A673 (cell line): ENCODE results near the gene TECPR2. TPM values are rescaled to one million over a fixed set of nuclear protein-coding genes. Genes with fewer than 3 reads are reported as not detected.
A peak's percentile ranks its signal among the peaks of the same experiment; 100 is the strongest.

Experiments used
- BruUV-seq: library from RNA; stranded (reverse); fragments of 400-500 nt; replicated peaks from 2 replicates; lab custom pipeline; 2021; lab: Mats Ljungman, UMichigan
- CTCF ChIA-PET: fragments of 300-600 bp; sonication (Branson Sonifier 250); formaldehyde crosslinking; loops from one replicate; lab custom pipeline; 2022; ENCODE audit warnings: antibody characterized with exemption; lab: Charles Lee
- POLR2A ChIA-PET: fragments of 300-600 bp; sonication (Branson Sonifier 250); formaldehyde crosslinking; loops from one replicate; lab custom pipeline; 2022; ENCODE audit warnings: antibody characterized with exemption; ENCODE audit not compliant: low non-redundant PET; lab: Charles Lee
- DNase-seq: peaks from one replicate; pipeline ENCODE4 v3.0.0-alpha.2; 2015; ENCODE audit warnings: low spot score
- H3K27ac ChIP-seq: fragments of 200-600 bp; sonication (generic); 2 replicates; pipeline ENCODE4 v1.5.1; 2016; ENCODE audit warnings: mixed run types, low read depth, mild to moderate bottlenecking, mixed read lengths, antibody characterized with exemption, low read length; ENCODE audit not compliant: poor library complexity, severe bottlenecking
- H3K27me3 ChIP-seq: fragments of 200-600 bp; sonication (generic); replicated peaks from 2 replicates; pipeline ENCODE4 v1.6.1; 2017; ENCODE audit warnings: mixed run types, low read depth, mild to moderate bottlenecking, mixed read lengths, antibody characterized with exemption, low read length; ENCODE audit not compliant: insufficient read depth, poor library complexity
- H3K36me3 ChIP-seq: fragments of 200-600 bp; sonication (generic); 2 replicates; pipeline ENCODE4 v1.6.1; 2016; ENCODE audit warnings: mixed run types, mild to moderate bottlenecking, mixed read lengths, antibody characterized with exemption, low read length; ENCODE audit not compliant: insufficient read depth, poor library complexity, severe bottlenecking
- H3K4me1 ChIP-seq: fragments of 200-600 bp; sonication (generic); 2 replicates; pipeline ENCODE4 v1.6.1; 2017; ENCODE audit warnings: mixed run types, mild to moderate bottlenecking, mixed read lengths, antibody characterized with exemption, low read length; ENCODE audit not compliant: insufficient read depth, poor library complexity, severe bottlenecking
- H3K4me3 ChIP-seq: fragments of 200-600 bp; sonication (generic); 2 replicates; pipeline ENCODE4 v1.5.1; 2016; ENCODE audit warnings: low read depth, mixed run types, mild to moderate bottlenecking, mixed read lengths, low read length; ENCODE audit not compliant: poor library complexity, severe bottlenecking
- H3K9me3 ChIP-seq: fragments of 200-600 bp; sonication (generic); 2 replicates; pipeline ENCODE4 v1.6.1; 2016; ENCODE audit warnings: mixed run types, low read depth, mild to moderate bottlenecking, mixed read lengths, antibody characterized with exemption, low read length; ENCODE audit not compliant: poor library complexity, severe bottlenecking
- CTCF ChIP-seq: fragments of 300-800, 200-600 bp; sonication (generic); conservative IDR thresholded peaks from 2 replicates; pipeline ENCODE4 v1.5.1; 2017; ENCODE audit warnings: low read depth, mild to moderate bottlenecking, antibody characterized with exemption, low read length, moderate library complexity, mixed read lengths
- EZH2 ChIP-seq: fragments of 200-600 bp; sonication (generic); IDR thresholded peaks from 2 replicates; pipeline ENCODE4 v1.6.1; 2017; ENCODE audit warnings: borderline replicate concordance, low read depth, mild to moderate bottlenecking, mixed read lengths, antibody characterized with exemption, low read length; ENCODE audit not compliant: poor library complexity, severe bottlenecking
- intact Hi-C: fragments of 100-400 bp; cut with micrococcal nuclease; formaldehyde crosslinking; loops from one replicate; pipeline ENCODE4 v1.10.0; 2022; ENCODE audit not compliant: unreplicated experiment
- total RNA-seq: library from RNA; stranded (reverse); gene quantifications from 2 replicates; pipeline ENCODE4 v1.2.3, GENCODE V29; 2021

TECPR2 gene
- total RNA-seq, 1 experiment from 2014 or later = 22.1 TPM

- H3K27ac ChIP-seq = peak overlapping the region; percentile 74
Observed at GRCh38 chr14:102317564-102318248, 45.0 kb upstream of the TECPR2 start.

GRCh38 chr14:102318781-102319276 lies 43.9 kb upstream of the TECPR2 start:
- intact Hi-C loops = loop anchor here (5.0 to 10.0 kb wide), 2 partner anchors 198 to 614 kb away; no protein-coding TSS in a partner anchor
- H3K4me3 ChIP-seq = peak overlapping the region; percentile 68
- no peak for TF ChIP-seq CTCF
- no peak for TF ChIP-seq EZH2
- no peaks in the 10 kb centered on the region for H3K27me3 ChIP-seq
- POLR2A ChIA-PET = no interaction called here
- DNase-seq = no peak
- no peaks in the 10 kb centered on the region for H3K36me3 ChIP-seq
- no TSS peak for BruUV-seq
- CTCF ChIA-PET = interaction anchor here (0.5 to 0.7 kb wide), 2 partner anchors 11 to 256 kb away, joined by 3 to 6 read pairs; no protein-coding TSS in a partner anchor
- peak overlapping the region; percentile 79 for H3K27ac ChIP-seq
- no peaks in the 10 kb centered on the region for H3K9me3 ChIP-seq
- peaks cover 22% of the 10 kb centered on the region for H3K4me1 ChIP-seq

More at GRCh38 chr14:102317564-102318248, 45.0 kb upstream of the TECPR2 start:
- Histone ChIP-seq H3K9me3 (no peaks in the 10 kb centered on the region), H3K4me3 (peak overlapping the region; percentile 63), H3K4me1 (peaks cover 19% of the 10 kb centered on the region), H3K27me3 (no peaks in the 10 kb centered on the region), H3K36me3 (no peaks in the 10 kb centered on the region)
- ChIA-PET CTCF (interaction anchor here (0.6 kb wide), 1 partner anchor 254 kb away, joined by 11 read pairs; no protein-coding TSS in a partner anchor), POLR2A (no interaction called here)
- BruUV-seq = no TSS peak
- TF ChIP-seq CTCF (peak; percentile 66), EZH2 (no peak)
- peak; percentile 83 for DNase-seq
- intact Hi-C loops = loop anchor here (5.0 to 10.0 kb wide), 2 partner anchors 200 to 613 kb away; no protein-coding TSS in a partner anchor

GRCh38 chr14:102319351-102320032 lies 43.2 kb upstream of the TECPR2 start, which contains the start of gene ZNF839:
TSS of gene ZNF839 (plus strand) at chr14:102319746. CDS start at chr14:102319766, 20 bp downstream.
- TF ChIP-seq CTCF = no peak
- TF ChIP-seq EZH2 = no peak

More at GRCh38 chr14:102319351-102320032, 43.2 kb upstream of the TECPR2 start, which contains the start of gene ZNF839:
- no peaks in the 10 kb centered on the region for H3K9me3 ChIP-seq
- H3K27ac ChIP-seq = peak within 1 kb of the TSS; percentile 79
- peaks cover 21% of the 10 kb centered on the region for H3K4me1 ChIP-seq
- DNase-seq = peak; percentile 95
- no TSS peak for BruUV-seq
- ChIA-PET POLR2A (interaction anchor here (0.6 kb wide), 1 partner anchor 13 kb away, joined by 5 read pairs; no protein-coding TSS in a partner anchor), CTCF (interaction anchor here (0.5 kb wide), 1 partner anchor 256 kb away, joined by 6 read pairs; no protein-coding TSS in a partner anchor)
- H3K36me3 ChIP-seq = no peaks in the 10 kb centered on the region
- no peaks in the 10 kb centered on the region for H3K27me3 ChIP-seq
- peak within 1 kb of the TSS; percentile 68 for H3K4me3 ChIP-seq
- intact Hi-C loops = loop anchor here (5.0 to 10.0 kb wide), 2 partner anchors 198 to 615 kb away; no protein-coding TSS in a partner anchor
